GM23338 (cell line): ENCODE results near the gene PCBP2. TPM values are rescaled to one million over a fixed set of nuclear protein-coding genes. Genes with fewer than 3 reads are reported as not detected.
A peak's percentile ranks its signal among the peaks of the same experiment; 100 is the strongest.
"Not testable (repeated sequence)": the region's sequence is repeated elsewhere in the genome, so short reads cannot be mapped to it uniquely, and the experiment has no call there.

ENCODE experiments used
- ATAC-seq: fragments of 200-7000 bp; cut with Tn5 transposase; 3 replicates; pipeline ENCODE4 v1.9.1; 2020
- DNase-seq: peaks from one replicate; pipeline ENCODE4 v3.0.0-alpha.2; 2015; ENCODE audit warnings: low spot score
- H2AFZ ChIP-seq: fragments of 200-600 bp; sonication (generic); 2 replicates; pipeline ENCODE4 v1.8.0; 2016; ENCODE audit warnings: antibody characterized with exemption, mild to moderate bottlenecking, moderate library complexity
- H3F3A ChIP-seq: fragments of 200-600 bp; sonication (generic); replicated peaks from 2 replicates; pipeline ENCODE4 v1.8.0; 2017; ENCODE audit warnings: antibody characterized with exemption, mixed run types, low read depth
- H3K27ac ChIP-seq: fragments of 200-600 bp; sonication (generic); 2 replicates; pipeline ENCODE4 v1.6.1; 2016; ENCODE audit warnings: low read depth
- H3K27me3 ChIP-seq: fragments of 200-600 bp; sonication (generic); 2 replicates; pipeline ENCODE4 v1.8.0; 2016; ENCODE audit warnings: mild to moderate bottlenecking, mixed run types, moderate library complexity; ENCODE audit not compliant: insufficient read depth
- H3K36me3 ChIP-seq: fragments of 200-600 bp; sonication (generic); 2 replicates; pipeline ENCODE4 v1.8.0; 2016; ENCODE audit warnings: mild to moderate bottlenecking; ENCODE audit not compliant: insufficient read depth
- H3K4me1 ChIP-seq: fragments of 200-600 bp; sonication (generic); 2 replicates; pipeline ENCODE4 v1.8.0; 2016; ENCODE audit warnings: mild to moderate bottlenecking, moderate library complexity; ENCODE audit not compliant: insufficient read depth
- H3K4me2 ChIP-seq: fragments of 200-600 bp; sonication (generic); 2 replicates; pipeline ENCODE4 v1.7.1; 2017; ENCODE audit warnings: mixed run types
- H3K4me3 ChIP-seq: fragments of 200-600 bp; sonication (generic); 2 replicates; pipeline ENCODE4 v1.6.1; 2016; ENCODE audit warnings: mixed run types
- H3K79me2 ChIP-seq: fragments of 200-600 bp; sonication (generic); replicated peaks from 2 replicates; pipeline ENCODE4 v1.8.0; 2017; ENCODE audit warnings: mild to moderate bottlenecking; ENCODE audit not compliant: insufficient read depth
- H3K9me2 ChIP-seq: fragments of 200-600 bp; sonication (generic); 2 replicates; pipeline ENCODE4 v1.8.0; 2017; ENCODE audit not compliant: insufficient read depth
- H4K20me1 ChIP-seq: fragments of 200-600 bp; sonication (generic); replicated peaks from 2 replicates; pipeline ENCODE4 v1.8.0; 2017; ENCODE audit warnings: mild to moderate bottlenecking; ENCODE audit not compliant: insufficient read depth
- H3K27ac Mint-ChIP-seq: 2 replicates; pipeline ENCODE4 v1.8.0; 2020; ENCODE audit warnings: inconsistent platforms, mild to moderate bottlenecking, moderate library complexity, mixed read lengths
- H3K27me3 Mint-ChIP-seq: 3 replicates; pipeline ENCODE4 v1.8.0; 2022; ENCODE audit warnings: low read depth, mild to moderate bottlenecking, moderate library complexity, mixed read lengths, inconsistent platforms; ENCODE audit not compliant: insufficient read depth, poor library complexity
- H3K36me3 Mint-ChIP-seq: 3 replicates; pipeline ENCODE4 v1.8.0; 2021; ENCODE audit warnings: low read depth, mild to moderate bottlenecking, inconsistent platforms, moderate library complexity, mixed read lengths
- H3K4me1 Mint-ChIP-seq: 3 replicates; pipeline ENCODE4 v1.8.0; 2020; ENCODE audit warnings: mild to moderate bottlenecking, inconsistent platforms, mixed read lengths
- H3K4me3 Mint-ChIP-seq: 3 replicates; pipeline ENCODE4 v1.8.0; 2021; ENCODE audit warnings: moderate library complexity, mild to moderate bottlenecking, inconsistent platforms, mixed read lengths
- H3K9me3 Mint-ChIP-seq: 3 replicates; pipeline ENCODE4 v1.8.0; 2020; ENCODE audit warnings: moderate library complexity, mild to moderate bottlenecking, inconsistent platforms, mixed read lengths
- CREB1 ChIP-seq: fragments of 250-450 bp; sonication (Bioruptor Pico); IDR thresholded peaks from 2 replicates; pipeline ENCODE4 v1.5.0; 2020; ENCODE audit warnings: low read depth, mild to moderate bottlenecking, moderate library complexity
- NANOG ChIP-seq: IDR thresholded peaks from 2 replicates; pipeline ENCODE4 v1.6.1; 2016; ENCODE audit warnings: antibody characterized with exemption, borderline replicate concordance
- POLR2AphosphoS5 ChIP-seq: IDR thresholded peaks from 2 replicates; pipeline ENCODE4 v1.6.1; 2016; ENCODE audit warnings: antibody characterized with exemption, low read depth
- ZNF114 ChIP-seq: fragments of 250-450 bp; sonication (Bioruptor Pico); IDR thresholded peaks from 2 replicates; pipeline ENCODE4 v1.5.0; 2020; ENCODE audit warnings: mild to moderate bottlenecking, moderate library complexity
- ZNF331 ChIP-seq: fragments of 250-450 bp; sonication (Bioruptor Pico); IDR thresholded peaks from 2 replicates; pipeline ENCODE4 v1.5.0; 2020; ENCODE audit warnings: low read depth, mild to moderate bottlenecking, moderate library complexity
- polyA plus RNA-seq: library from polyadenylated mRNA; unstranded; fragments of >200 nt; fragmentation: Nextera tagmentation; extraction: Ambion mirVana; gene quantifications from 2 replicates; pipeline ENCODE4 v1.2.1, GENCODE V29; 2016
- total RNA-seq: library from RNA; depleted of rRNA; stranded (reverse); fragments of >200 nt; shearing (Covaris generic); gene quantifications from 2 replicates; pipeline ENCODE4 v1.2.3, GENCODE V29; 2014
- TF ChIP-seq, protein P1 (sequence below), 2 experiments: fragments of 200-600 bp in 1 of 2; sonication (generic) in 1 of 2; conservative IDR thresholded peaks; 2 replicates each; pipeline versions ENCODE4 v1.5.1 to v1.6.1; 2016 to 2017; ENCODE audit warnings: antibody characterized with exemption in 2 of 2, low read depth in 2 of 2, mild to moderate bottlenecking in 2 of 2, moderate library complexity in 1 of 2

The PCBP2 gene
- total and polyA plus RNA-seq, 2 experiments from 2014 or later = 397 to 676 TPM

DNA sequence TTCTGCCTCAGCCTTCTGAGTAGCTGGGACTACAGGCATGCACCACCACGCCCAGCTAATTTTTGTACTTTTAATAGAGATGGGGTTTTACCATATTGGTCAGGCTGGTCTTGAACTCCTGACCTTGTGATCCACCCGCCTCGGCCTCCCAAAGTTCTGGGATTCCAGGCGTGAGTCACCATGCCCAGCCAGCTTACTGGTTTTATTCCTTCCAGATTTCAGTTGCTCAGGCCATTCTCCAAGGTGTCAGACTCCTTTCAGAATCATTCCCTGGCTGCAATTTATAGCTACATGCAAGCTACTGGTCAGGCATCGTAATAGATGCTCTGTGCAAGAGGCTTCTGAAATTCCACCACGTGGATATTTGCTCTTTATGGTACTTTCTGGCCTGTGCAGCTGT is 29.6 kb downstream of the PCBP2 start:
- Mint-ChIP-seq H3K4me1 (peaks cover 28% of the 10 kb centered on the region), H3K36me3 (peaks cover 87% of the 10 kb centered on the region), H3K27ac (peak overlapping the region; percentile 68; the same call in 1 of the 2 replicates), H3K27me3 (peaks cover 40% of the 10 kb centered on the region)
- H2AFZ ChIP-seq, ATAC-seq, H3K4me3 Mint-ChIP-seq, DNase-seq, H3K9me3 Mint-ChIP-seq, H3K4me3 ChIP-seq, H3K27me3 ChIP-seq, H3K4me2 ChIP-seq, H3K9me2 ChIP-seq, H3K79me2 ChIP-seq: not testable (repeated sequence)
- H3K36me3 ChIP-seq = peaks cover 36% of the 10 kb centered on the region
- peaks cover 45% of the 10 kb centered on the region for H3F3A ChIP-seq
- H3K4me1 ChIP-seq = peaks cover 19% of the 10 kb centered on the region
- H4K20me1 ChIP-seq = peaks cover 48% of the 10 kb centered on the region
- peak overlapping the region; percentile 75 for H3K27ac ChIP-seq

DNA sequence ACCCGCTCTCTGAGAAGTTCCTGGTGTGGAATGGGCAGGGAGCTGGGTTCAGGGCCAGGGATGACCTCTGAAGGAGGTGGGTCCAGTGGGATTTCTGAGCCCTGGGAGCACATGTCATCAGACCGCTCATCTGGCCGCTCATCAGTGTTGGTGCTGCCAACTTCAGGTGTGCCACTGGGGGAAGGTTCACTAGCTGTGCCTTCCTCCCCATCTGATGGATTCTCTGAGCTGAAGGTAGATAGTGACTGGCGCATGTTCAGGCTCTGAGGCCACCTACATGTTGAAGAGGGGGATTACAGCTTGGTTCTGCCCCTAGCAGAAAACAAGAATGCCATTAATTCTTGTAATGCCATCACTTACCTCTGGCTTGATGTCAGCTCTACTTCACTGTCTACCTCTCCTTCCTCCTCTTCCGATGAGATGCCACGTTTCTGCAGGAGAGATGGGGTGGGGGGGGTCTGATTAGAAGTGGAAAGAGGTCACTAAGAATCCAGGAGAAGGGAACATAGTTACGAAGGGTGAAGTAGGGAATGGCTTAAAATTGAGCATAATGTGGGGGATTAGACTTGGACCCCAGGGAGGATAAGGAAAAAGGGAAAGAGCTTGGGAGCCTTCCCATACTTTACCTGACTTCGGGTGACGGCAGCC is 30.2 kb downstream of the PCBP2 start:
- Histone ChIP-seq H3K9me2 (no peaks in the 10 kb centered on the region), H4K20me1 (peaks cover 48% of the 10 kb centered on the region), H3K36me3 (peaks cover 33% of the 10 kb centered on the region), H3F3A (peaks cover 43% of the 10 kb centered on the region), H3K27me3 (no peaks in the 10 kb centered on the region), H3K4me2 (no peak overlapping the region), H3K4me1 (peaks cover 17% of the 10 kb centered on the region), H3K27ac (peak overlapping the region; percentile 75), H3K79me2 (peaks cover 7% of the 10 kb centered on the region), H2AFZ (no peak overlapping the region), H3K4me3 (no peak overlapping the region)
- TF ChIP-seq NANOG (no peak), POLR2AphosphoS5 (peak; percentile 44), ZNF331 (CRISPR knock-in tag) (no peak)
- TF ChIP-seq, protein P1, sequence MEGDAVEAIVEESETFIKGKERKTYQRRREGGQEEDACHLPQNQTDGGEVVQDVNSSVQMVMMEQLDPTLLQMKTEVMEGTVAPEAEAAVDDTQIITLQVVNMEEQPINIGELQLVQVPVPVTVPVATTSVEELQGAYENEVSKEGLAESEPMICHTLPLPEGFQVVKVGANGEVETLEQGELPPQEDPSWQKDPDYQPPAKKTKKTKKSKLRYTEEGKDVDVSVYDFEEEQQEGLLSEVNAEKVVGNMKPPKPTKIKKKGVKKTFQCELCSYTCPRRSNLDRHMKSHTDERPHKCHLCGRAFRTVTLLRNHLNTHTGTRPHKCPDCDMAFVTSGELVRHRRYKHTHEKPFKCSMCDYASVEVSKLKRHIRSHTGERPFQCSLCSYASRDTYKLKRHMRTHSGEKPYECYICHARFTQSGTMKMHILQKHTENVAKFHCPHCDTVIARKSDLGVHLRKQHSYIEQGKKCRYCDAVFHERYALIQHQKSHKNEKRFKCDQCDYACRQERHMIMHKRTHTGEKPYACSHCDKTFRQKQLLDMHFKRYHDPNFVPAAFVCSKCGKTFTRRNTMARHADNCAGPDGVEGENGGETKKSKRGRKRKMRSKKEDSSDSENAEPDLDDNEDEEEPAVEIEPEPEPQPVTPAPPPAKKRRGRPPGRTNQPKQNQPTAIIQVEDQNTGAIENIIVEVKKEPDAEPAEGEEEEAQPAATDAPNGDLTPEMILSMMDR (conservative IDR thresholded peaks at IDR 0.05; ENCODE audit: low read depth in 2 of 2) = peak; percentile 36 to 53
- H3K4me1 Mint-ChIP-seq = peaks cover 22% of the 10 kb centered on the region
- H3K4me3 Mint-ChIP-seq = no peak overlapping the region
- H3K36me3 Mint-ChIP-seq = peaks cover 85% of the 10 kb centered on the region
- peaks cover 38% of the 10 kb centered on the region for H3K27me3 Mint-ChIP-seq
- peak overlapping the region; percentile 68 for H3K27ac Mint-ChIP-seq
- ATAC-seq (peak; percentile 61), DNase-seq (peak; percentile 83)
- H3K9me3 Mint-ChIP-seq = no peaks in the 10 kb centered on the region; the same call in 2 of the 3 replicates

DNA sequence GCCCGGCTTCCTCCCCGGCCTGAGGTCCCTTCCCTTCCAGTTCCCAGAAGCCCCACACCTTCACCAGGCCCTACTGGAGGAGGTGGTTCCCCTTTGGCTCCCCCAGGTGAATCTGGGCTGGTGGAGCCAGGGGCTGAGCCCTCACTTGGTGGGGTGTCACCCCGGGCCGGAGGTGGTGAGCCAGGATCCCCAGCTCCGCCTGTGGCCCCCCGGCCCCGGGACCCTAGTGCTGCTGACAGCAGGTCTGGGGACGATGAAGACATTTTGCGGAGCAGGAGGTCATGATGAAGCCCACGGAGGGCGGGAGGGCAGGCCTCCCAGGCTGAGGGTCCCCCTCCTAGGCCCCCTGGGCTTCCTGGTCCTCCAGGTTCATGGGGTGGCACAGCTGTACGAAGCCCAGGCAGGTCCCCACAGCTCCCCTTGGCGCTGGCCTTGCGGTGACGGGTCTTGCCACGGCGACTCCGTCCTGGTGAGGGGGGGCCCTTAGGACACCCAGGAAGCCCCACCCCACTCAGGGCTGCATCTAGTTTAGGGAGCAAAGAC is 30.8 kb downstream of the PCBP2 start:
- Histone ChIP-seq H3K36me3 (peaks cover 32% of the 10 kb centered on the region), H3K27me3 (no peaks in the 10 kb centered on the region), H3K9me2 (no peaks in the 10 kb centered on the region), H4K20me1 (peaks cover 46% of the 10 kb centered on the region), H3K27ac (peak overlapping the region; percentile 69), H2AFZ (no peak overlapping the region), H3K4me1 (peaks cover 17% of the 10 kb centered on the region), H3K4me2 (no peak overlapping the region), H3K79me2 (peaks cover 5% of the 10 kb centered on the region), H3F3A (peaks cover 42% of the 10 kb centered on the region), H3K4me3 (no peak overlapping the region)
- ATAC-seq (peak; percentile 3), DNase-seq (no peak)
- Mint-ChIP-seq H3K4me1 (peaks cover 20% of the 10 kb centered on the region), H3K4me3 (no peak overlapping the region), H3K27ac (peak overlapping the region; percentile 25; the same call in 1 of the 2 replicates), H3K36me3 (peaks cover 83% of the 10 kb centered on the region), H3K27me3 (peaks cover 36% of the 10 kb centered on the region), H3K9me3 (no peaks in the 10 kb centered on the region; the same call in 2 of the 3 replicates)
- no peak for TF ChIP-seq CREB1
- TF ChIP-seq ZNF114 (CRISPR knock-in tag) = no peak
- TF ChIP-seq, protein P1 (conservative IDR thresholded peaks at IDR 0.05; ENCODE audit: low read depth in 2 of 2) = no peak
